ENCODE measurements around the gene GLP1R. TPM values are rescaled to one million over a fixed set of nuclear protein-coding genes. Genes with fewer than 3 reads are reported as not detected.

Gene GLP1R
- total RNA-seq, 1 donor from 2014 or later, result 0.08 TPM

GRCh38 chr6:39063526-39063925 is 14.9 kb downstream of the GLP1R start:
- no peak for ATAC-seq

GRCh38 chr6:39065561-39065960 is 17.0 kb downstream of the GLP1R start:
- no peak for ATAC-seq

DNA sequence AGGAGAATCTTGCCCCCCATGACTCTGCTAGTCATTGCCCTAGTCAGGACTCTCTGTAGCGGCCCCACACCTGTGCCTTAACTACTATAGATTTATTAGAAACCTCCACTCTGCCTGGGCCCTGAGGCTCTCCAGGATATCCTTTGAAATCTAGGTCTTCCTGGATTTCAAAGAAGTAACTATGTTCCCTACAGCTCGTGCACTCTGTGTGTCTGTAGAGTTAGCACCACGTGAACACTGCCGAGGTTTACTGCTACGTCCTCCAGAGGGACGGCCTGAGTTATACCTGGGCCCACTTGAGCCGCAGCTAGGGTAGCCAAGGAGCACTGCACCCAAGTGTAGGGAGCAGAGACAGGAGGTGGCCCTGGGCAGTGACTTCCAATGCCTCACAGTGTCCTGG is 19.8 kb downstream of the GLP1R start:
- ATAC-seq, result no peak

DNA sequence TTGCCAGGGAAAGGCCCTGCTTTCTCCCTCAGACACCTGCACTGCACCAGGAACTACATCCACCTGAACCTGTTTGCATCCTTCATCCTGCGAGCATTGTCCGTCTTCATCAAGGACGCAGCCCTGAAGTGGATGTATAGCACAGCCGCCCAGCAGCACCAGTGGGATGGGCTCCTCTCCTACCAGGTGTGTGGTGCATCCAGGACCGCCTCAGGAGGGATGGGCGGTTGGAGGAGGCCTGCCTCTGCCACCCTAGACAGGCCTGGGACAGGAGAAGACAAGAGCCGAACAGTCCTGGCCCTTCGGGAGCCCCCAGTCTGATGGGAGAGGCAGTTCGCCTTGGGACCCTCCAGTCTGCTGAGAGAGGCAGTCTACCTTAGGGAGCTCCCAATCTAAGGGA is 24.2 kb downstream of the GLP1R start:
- no peak for ATAC-seq

DNA sequence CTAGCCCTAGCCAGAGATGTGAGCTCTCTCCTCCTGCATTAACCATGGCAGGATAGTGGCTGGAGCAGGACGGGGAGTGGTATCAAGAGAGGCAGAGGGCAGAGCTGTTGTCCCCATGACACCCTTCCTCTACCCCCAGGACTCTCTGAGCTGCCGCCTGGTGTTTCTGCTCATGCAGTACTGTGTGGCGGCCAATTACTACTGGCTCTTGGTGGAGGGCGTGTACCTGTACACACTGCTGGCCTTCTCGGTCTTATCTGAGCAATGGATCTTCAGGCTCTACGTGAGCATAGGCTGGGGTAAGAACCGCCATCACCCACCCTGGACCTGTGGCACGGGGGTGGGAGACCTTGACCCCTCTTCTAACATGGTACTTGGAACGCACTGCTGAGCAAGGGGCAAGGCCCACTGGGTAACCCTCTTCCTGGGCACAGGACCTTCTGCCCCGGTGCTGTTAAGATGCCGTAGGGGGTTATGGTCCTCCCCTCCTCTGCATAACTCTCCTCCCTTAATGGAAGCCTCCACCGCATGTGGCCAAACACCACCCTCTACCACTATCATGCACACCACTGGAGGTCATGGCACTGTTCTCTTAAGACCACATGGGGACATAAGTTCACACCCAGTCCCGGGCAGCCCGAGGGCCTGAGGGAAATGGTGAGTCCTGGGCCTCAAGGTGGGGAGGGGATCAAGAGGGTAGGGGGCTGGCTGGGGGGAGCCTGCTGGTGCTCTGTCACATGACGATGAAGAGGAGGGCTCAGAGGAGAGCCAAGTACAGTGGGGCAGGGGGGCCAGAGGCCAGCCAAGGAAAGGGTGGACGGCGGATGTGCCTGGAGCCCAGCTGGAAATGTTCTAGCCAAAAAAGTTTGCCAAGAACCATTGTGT is 25.1 kb downstream of the GLP1R start:
- ATAC-seq, result no peak

- ATAC-seq, result no peak
Measured at GRCh38 chr6:39074486-39074885, 25.9 kb downstream of the GLP1R start.

DNA sequence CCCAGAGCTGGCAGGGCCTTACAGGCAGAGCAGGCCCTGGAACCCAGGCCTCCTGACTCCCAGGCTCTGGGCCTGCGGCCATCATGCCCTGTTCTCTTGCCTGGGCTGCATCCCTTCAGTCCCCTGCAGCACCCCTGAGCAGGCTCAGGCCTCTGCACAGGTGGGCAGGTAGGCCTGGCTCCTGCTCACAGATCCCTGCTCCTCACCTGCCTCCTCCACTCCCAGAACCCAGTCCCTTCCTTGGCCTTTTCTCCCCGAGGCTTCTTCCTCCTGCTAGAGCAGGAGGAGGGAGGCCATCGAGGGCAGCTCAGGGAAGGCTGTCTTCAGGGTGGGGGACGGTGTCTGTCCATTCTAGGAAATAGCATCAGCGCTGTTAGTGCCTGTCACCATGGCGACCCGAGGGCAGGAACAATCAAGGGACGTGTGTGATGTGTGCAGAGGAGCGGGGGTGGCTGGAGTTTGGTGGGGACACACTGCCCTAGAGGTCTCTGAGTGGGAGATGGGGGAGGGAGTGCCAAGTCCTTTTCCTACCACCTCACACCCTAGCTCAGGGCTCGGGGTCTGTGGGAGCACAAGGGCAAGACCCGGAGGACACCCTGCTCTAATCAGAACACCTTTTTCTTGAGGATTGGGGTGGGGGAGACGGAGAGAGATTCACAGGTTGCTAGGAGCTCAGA is 26.6 kb downstream of the GLP1R start:
- no peak for ATAC-seq

DNA sequence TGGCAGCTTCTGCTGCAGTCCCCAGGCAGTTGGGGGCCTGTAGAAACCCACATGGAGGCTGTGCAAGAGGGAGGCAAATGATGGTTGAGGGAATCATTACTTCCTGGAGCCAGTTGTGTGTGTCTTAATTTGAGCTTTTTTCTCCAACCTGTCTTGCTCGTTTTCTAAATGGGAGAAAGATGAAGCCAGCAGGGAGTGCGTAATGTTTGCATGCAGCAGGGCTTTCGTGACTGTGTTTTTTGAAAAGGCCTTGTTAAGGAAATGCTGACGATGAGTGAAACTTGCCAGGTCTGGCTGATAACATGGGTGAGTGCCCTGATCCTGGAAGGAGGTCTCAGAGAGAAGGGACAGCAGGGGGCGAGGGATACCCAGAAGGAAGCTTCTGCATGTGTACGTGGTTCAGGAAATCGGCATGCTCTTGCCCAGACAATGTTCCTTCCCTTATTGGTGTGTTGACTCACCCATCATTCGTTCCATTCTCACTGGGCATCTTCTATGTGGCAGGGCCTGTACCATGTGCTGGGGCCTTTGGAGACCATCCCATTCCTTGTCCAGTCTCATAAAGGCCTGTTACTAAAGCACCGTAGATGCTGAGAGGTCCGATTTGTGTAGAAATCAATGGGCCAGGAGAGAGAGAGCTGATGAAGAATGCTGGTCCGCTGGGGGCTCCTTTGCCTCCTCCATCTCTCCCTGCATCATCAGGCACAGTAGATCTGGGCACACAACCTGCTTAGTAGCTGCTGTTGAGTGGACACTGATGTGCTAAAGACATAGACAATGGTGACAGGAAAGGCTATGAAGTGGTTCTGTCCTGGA is 27.4 kb downstream of the GLP1R start:
- ATAC-seq, result no peak

GRCh38 chr6:39076623-39077535 is 28.3 kb downstream of the GLP1R start:
- ATAC-seq, result no peak

DNA sequence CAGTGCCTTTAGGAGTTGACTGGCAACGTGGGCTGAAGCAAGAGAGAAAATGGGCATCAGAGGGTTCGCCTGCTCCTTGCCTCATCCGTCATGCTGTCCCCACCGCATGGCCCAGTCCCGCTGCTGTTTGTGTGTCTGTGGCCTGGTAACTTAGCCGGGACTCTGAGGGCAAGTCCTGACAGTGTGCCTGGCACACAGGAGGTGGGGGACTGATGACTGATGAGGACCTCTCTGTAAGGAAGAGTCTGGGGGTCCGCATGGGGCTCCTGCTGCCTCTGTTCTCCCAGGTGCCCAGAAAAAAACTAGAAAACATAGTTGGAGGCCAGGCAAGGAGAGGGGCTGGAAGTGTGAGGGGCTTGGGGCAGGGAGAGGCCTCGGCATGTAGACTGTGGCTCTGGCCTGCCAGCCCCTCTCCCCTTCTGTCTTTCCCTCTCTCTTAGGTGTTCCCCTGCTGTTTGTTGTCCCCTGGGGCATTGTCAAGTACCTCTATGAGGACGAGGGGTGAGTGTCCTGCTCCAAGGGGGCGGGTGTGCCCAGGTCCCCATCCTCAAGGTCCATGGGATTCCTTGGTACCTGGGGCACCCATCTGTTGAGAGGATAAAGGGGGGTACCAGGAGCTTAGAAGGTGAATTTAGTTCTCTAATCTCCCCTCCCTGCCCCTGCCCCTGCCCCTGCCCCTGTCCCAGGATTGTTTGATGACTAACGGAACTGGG is 29.5 kb downstream of the GLP1R start:
- no peak for ATAC-seq

DNA sequence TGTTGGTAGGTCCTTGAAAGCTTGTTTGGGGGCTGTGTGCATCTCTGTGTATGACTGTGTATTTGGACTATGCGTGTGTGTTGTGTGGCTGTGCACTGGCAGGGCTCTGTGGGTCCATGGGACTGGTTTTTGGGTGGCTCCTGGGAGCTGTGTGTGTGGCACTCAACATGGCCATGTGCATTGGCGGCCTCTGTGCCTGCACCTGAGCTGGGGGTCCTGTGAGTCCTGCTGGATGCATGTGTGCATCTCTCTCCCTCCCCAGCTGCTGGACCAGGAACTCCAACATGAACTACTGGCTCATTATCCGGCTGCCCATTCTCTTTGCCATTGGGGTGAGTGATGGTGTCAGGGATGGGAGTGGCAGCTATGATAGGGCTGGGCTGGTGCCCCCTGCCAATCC is 30.1 kb downstream of the GLP1R start:
- no peak for ATAC-seq

DNA sequence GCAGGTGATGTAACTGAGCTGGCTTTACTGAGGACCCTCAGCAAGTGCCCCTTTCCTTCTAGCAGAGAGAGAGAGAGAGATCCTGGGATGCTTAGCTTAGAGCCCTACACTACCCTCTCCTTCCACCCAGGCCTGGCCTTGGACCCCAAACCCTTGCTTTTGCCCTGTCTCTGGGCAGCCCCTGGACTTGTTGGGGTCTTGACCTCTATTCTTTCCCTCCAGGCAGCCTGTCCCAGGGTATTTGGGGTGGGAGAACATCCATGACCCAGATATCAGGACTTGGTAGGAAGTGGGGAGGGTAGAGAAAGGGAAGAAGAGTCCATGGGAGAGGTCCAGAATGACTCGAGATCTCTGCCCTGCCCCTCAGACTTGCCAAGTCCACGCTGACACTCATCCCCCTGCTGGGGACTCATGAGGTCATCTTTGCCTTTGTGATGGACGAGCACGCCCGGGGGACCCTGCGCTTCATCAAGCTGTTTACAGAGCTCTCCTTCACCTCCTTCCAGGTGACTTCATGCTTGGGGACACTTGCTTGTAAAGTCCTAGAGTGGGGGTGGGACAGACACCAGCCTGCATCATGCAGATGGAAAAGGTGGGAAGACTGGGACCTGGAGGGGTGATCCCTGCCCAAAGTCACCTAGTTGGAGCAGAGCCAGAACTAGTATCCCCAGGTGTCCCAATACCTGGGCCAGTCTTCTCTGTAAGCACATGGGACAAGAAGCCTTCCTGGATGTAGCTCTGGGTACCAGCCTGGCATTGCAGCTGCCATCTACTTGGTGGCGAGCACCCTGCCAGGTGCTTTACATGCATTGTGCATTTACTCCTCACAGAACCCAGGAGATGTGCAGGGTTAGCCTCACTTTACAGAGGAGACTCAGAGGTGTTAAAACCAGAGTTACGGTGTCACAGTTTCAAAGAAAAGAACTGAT is 30.9 kb downstream of the GLP1R start:
- no peak for ATAC-seq

DNA sequence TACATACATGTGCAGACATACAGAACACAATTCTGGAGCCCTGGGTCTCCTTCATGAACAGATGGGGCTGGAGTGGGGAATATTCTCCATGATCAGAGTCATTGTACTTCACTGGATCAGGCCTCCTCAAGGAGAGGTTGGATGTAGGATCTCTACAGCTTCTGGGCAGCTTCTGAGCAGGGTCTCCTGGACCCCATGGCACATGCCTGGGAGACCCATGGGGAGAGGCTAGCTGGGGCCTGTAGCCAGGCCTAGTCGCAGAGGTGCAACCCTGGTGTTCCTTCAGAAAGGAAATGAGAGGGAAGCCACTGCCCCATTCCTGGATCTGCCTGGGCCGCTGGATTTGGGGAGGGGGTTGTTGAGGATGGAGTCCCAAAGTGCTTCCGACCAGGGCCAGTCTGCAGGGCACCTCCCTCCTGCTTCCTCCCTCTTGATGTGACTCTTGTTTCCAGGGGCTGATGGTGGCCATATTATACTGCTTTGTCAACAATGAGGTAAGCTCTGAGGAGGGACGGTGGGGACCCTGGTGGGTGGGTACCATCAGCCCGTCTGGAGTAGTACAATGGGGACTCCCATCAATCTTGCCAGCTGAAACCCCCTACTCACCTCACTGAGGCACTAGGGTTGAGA is 31.8 kb downstream of the GLP1R start:
- no peak for ATAC-seq

GRCh38 chr6:39082310-39082709 is 33.7 kb downstream of the GLP1R start:
- no peak for ATAC-seq

DNA sequence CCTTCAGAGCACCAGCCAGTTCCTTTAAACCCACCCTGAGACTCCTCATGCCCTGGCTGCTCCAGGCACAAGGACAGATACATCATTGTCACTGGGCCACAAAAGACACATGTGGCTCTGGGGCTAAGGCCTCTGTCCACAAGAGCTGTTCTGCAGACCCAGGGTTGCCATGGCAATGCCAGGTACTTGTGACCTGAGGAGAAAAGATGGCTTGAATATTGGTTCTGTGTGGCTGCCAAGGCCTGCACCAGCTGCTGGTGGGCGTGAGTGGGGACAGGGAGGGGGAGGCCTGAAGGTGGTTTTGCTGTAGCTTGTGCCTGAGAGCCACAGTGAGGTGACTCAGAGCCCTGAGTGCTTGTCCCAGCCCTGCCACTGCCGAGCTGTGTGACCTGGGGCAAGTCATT is 34.7 kb downstream of the GLP1R start:
- no peak for ATAC-seq

DNA sequence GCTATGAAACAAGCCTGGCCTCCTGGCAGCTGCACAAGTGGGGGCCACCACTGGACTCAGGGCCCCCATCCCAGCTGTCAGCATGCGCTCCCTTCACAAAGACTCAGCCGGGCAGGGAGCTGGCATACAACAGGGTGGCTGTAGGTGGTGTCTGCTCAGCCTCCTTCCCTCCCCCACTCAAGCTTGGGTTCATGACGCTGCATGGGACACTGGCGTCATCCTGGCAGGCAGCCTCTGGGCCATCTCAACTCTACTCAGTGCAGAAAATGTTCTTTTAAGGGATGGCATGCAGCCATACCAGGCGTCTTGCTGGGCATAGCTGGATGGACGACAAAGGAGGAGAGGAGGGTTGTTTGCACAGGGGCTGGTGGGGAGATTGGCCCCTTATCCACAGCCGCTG is 35.9 kb downstream of the GLP1R start:
- no peak for ATAC-seq

- ATAC-seq, result no peak
Measured at GRCh38 chr6:39085129-39085797, 36.7 kb downstream of the GLP1R start.

DNA sequence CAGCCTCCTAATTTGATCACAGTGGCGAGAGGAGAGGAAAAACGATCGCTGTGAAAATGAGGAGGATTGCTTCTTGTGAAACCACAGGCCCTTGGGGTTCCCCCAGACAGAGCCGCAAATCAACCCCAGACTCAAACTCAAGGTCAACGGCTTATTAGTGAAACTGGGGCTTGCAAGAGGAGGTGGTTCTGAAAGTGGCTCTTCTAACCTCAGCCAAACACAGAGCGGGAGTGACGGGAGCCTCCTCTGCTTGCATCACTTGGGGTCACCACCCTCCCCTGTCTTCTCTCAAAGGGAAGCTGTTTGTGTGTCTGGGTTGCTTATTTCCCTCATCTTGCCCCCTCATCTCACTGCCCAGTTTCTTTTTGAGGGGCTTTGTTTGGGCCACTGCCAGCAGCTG is 37.7 kb downstream of the GLP1R start:
- no peak for ATAC-seq

- ATAC-seq, result no peak
Measured at GRCh38 chr6:39086711-39087110, 38.1 kb downstream of the GLP1R start.

All from esophagus mucosa (tissue), 1 donor.